ENCODE results near the gene MTCP1.

- TF ChIP-seq, protein P1, sequence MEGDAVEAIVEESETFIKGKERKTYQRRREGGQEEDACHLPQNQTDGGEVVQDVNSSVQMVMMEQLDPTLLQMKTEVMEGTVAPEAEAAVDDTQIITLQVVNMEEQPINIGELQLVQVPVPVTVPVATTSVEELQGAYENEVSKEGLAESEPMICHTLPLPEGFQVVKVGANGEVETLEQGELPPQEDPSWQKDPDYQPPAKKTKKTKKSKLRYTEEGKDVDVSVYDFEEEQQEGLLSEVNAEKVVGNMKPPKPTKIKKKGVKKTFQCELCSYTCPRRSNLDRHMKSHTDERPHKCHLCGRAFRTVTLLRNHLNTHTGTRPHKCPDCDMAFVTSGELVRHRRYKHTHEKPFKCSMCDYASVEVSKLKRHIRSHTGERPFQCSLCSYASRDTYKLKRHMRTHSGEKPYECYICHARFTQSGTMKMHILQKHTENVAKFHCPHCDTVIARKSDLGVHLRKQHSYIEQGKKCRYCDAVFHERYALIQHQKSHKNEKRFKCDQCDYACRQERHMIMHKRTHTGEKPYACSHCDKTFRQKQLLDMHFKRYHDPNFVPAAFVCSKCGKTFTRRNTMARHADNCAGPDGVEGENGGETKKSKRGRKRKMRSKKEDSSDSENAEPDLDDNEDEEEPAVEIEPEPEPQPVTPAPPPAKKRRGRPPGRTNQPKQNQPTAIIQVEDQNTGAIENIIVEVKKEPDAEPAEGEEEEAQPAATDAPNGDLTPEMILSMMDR (IDR thresholded peaks at IDR 0.05; ENCODE audit: poor library complexity, severe bottlenecking): peak; percentile 68
- TF ChIP-seq POLR2AphosphoS5 (IDR thresholded peaks at IDR 0.05) (no peak), EZH2 (IDR thresholded peaks at IDR 0.05; ENCODE audit: borderline replicate concordance, insufficient read depth, low read length, poor library complexity, severe bottlenecking) (no peak), TAF1 (IDR thresholded peaks at IDR 0.05; ENCODE audit: low read depth) (no peak), RAD21 (conservative IDR thresholded peaks at IDR 0.05) (peak; percentile 50), EP300 (conservative IDR thresholded peaks at IDR 0.05; ENCODE audit: poor library complexity, severe bottlenecking) (no peak), SMC3 (conservative IDR thresholded peaks at IDR 0.05; ENCODE audit: poor library complexity) (peak; percentile 64)
- TF ChIP-seq, protein P2, sequence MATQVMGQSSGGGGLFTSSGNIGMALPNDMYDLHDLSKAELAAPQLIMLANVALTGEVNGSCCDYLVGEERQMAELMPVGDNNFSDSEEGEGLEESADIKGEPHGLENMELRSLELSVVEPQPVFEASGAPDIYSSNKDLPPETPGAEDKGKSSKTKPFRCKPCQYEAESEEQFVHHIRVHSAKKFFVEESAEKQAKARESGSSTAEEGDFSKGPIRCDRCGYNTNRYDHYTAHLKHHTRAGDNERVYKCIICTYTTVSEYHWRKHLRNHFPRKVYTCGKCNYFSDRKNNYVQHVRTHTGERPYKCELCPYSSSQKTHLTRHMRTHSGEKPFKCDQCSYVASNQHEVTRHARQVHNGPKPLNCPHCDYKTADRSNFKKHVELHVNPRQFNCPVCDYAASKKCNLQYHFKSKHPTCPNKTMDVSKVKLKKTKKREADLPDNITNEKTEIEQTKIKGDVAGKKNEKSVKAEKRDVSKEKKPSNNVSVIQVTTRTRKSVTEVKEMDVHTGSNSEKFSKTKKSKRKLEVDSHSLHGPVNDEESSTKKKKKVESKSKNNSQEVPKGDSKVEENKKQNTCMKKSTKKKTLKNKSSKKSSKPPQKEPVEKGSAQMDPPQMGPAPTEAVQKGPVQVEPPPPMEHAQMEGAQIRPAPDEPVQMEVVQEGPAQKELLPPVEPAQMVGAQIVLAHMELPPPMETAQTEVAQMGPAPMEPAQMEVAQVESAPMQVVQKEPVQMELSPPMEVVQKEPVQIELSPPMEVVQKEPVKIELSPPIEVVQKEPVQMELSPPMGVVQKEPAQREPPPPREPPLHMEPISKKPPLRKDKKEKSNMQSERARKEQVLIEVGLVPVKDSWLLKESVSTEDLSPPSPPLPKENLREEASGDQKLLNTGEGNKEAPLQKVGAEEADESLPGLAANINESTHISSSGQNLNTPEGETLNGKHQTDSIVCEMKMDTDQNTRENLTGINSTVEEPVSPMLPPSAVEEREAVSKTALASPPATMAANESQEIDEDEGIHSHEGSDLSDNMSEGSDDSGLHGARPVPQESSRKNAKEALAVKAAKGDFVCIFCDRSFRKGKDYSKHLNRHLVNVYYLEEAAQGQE (IDR thresholded peaks at IDR 0.05; ENCODE audit: borderline replicate concordance): peak; percentile 22
Observed at GRCh38 chrX:155056877-155057792, 13.8 kb downstream of the MTCP1 start.

All from neural cell (in vitro differentiated cells).